ENCODE results near the gene NCK1. TPM values are rescaled to one million over a fixed set of nuclear protein-coding genes. Genes with fewer than 3 reads are reported as not detected.

The NCK1 gene
- total and polyA plus RNA-seq, 10 of the 15 experiments (the other 5 are each of a cell fraction or from before 2014, with no cell fraction given): 15.6 to 33.4 (median 25.0) TPM

GRCh38 chr3:136959599-136959998, 97.6 kb downstream of the NCK1 start:
- ChIA-PET CTCF (interaction anchor here (1.7 to 2.5 kb wide), 2 partner anchors 9 to 54 kb away, joined by 5 to 6 read pairs; no protein-coding TSS in a partner anchor), SMC1A (ENCODE audit: uncharacterized antibody, unreplicated experiment) (interaction anchor here (2.0 kb wide), 1 partner anchor 37 kb away, joined by 5 read pairs; no protein-coding TSS in a partner anchor), POLR2A (interaction anchor here (1.4 kb wide), 1 partner anchor 12 kb away, joined by 4 read pairs; no protein-coding TSS in a partner anchor), RAD21 (ENCODE audit: unreplicated experiment) (interaction anchor here (1.0 to 1.1 kb wide), 2 partner anchors 98 to 207 kb away, joined by 3 to 4 read pairs; partner anchors contain the start of genes NCK1 and STAG1)
- Histone ChIP-seq H3K27ac (ENCODE audit: control insufficient read depth, insufficient read depth) (no peak overlapping the region), H3K9ac (ENCODE audit: control insufficient read depth, insufficient read depth, low read length) (no peak overlapping the region), H3K36me3 (ENCODE audit: control insufficient read depth in 2 of 2, insufficient read depth in 2 of 2, low read length in 1 of 2) (no peaks in the 10 kb centered on the region), H3K79me2 (ENCODE audit: control insufficient read depth, insufficient read depth, low read length) (no peaks in the 10 kb centered on the region), H3K4me2 (ENCODE audit: control insufficient read depth, insufficient read depth) (no peak overlapping the region), H4K20me1 (ENCODE audit: control insufficient read depth, insufficient read depth) (no peaks in the 10 kb centered on the region), H3K27me3 (replicated peaks in 1 of 2; ENCODE audit: control insufficient read depth in 2 of 2, insufficient read depth in 2 of 2, low read length in 1 of 2) (no peaks in the 10 kb centered on the region), H3K4me3 (no peak overlapping the region), H3K9me3 (replicated peaks; ENCODE audit: control insufficient read depth, insufficient read depth, low read length) (no peaks in the 10 kb centered on the region), H3K4me1 (ENCODE audit: control insufficient read depth, insufficient read depth, low read length) (no peaks in the 10 kb centered on the region), H2AFZ (ENCODE audit: control insufficient read depth, low read depth, low read length) (no peak overlapping the region)
- ATAC-seq (no peak), FAIRE-seq (no peak), DNase-seq (ENCODE audit: low read depth, low spot score) (no peak)
- in situ Hi-C loops (cut with MboI) (no loop called here), intact Hi-C loops (cut with micrococcal nuclease; ENCODE audit: unreplicated experiment) (no loop called here)
- BruUV-seq (replicated peaks): no TSS peak
- 87% methylated on average over 6 of the region's 6 CpGs for WGBS (ENCODE audit: insufficient coverage, insufficient replicate concordance, low lambda C conversion rate, missing lambda C conversion rate)
- TF ChIP-seq CHD1 (IDR thresholded peaks at IDR 0.05; ENCODE audit: low read depth, low read length) (no peak), FOS (IDR thresholded peaks at IDR 0.05; ENCODE audit: borderline replicate concordance, extremely low read depth, insufficient read length) (no peak), CHD4 (IDR thresholded peaks at IDR 0.05) (no peak), NBN (IDR thresholded peaks at IDR 0.05) (no peak), CREB1 (IDR thresholded peaks at IDR 0.05; ENCODE audit: low read depth) (no peak), STAT3 (IDR thresholded peaks at IDR 0.05; ENCODE audit: low read depth, low read length) (no peak), RAD21 (IDR thresholded peaks at IDR 0.05; ENCODE audit: insufficient read depth, low read depth, low read length) (no peak), MYC (IDR thresholded peaks at IDR 0.05; ENCODE audit: insufficient read depth, insufficient read length, insufficient replicate concordance, low read length, severe bottlenecking) (no peak), TCF3 (IDR thresholded peaks at IDR 0.05; ENCODE audit: borderline replicate concordance, insufficient read depth, low read depth, low read length) (no peak), FOXM1 (IDR thresholded peaks at IDR 0.05; ENCODE audit: low read depth, low read length) (no peak), HSF1 (IDR thresholded peaks at IDR 0.05; ENCODE audit: low read depth, low read length) (no peak), ZNF622 (IDR thresholded peaks at IDR 0.05) (no peak), IRF3 (IDR thresholded peaks at IDR 0.05) (no peak), BHLHE40 (IDR thresholded peaks at IDR 0.05; ENCODE audit: borderline replicate concordance in 1 of 2, low read depth in 2 of 2, low read length in 1 of 2) (no peak), MEF2B (IDR thresholded peaks at IDR 0.05; ENCODE audit: partially characterized antibody, poor library complexity, severe bottlenecking) (no peak), E2F8 (IDR thresholded peaks at IDR 0.05; ENCODE audit: low read depth, partially characterized antibody) (no peak), SP1 (IDR thresholded peaks at IDR 0.05; ENCODE audit: low read depth, low read length) (no peak), CBX5 (IDR thresholded peaks at IDR 0.05; ENCODE audit: low read depth) (no peak)

Data from GM12878 (cell line).